Measurements from ENCODE around the gene HNRNPU. TPM values are rescaled to one million over a fixed set of nuclear protein-coding genes. Genes with fewer than 3 reads are reported as not detected.
A peak's percentile ranks its signal among the peaks of the same experiment; 100 is the strongest.

The HNRNPU gene
- total and polyA plus RNA-seq, 10 donors: 121 to 457 (median 280) TPM

- intact Hi-C loops (cut with DNase I; ENCODE audit: low total_unique reads): no loop called here
- H3K36me3 ChIP-seq: no peaks in the 10 kb centered on the region
- DNase-seq: no peak
- no peak overlapping the region for H3K4me3 ChIP-seq
- no peaks in the 10 kb centered on the region for H3K4me1 ChIP-seq
- no peaks in the 10 kb centered on the region for H3K9me3 ChIP-seq
- WGBS, 5 donors: 88 to 95% (median 93%) methylated on average over 11 of the region's 11 CpGs
- TF ChIP-seq, protein P1, sequence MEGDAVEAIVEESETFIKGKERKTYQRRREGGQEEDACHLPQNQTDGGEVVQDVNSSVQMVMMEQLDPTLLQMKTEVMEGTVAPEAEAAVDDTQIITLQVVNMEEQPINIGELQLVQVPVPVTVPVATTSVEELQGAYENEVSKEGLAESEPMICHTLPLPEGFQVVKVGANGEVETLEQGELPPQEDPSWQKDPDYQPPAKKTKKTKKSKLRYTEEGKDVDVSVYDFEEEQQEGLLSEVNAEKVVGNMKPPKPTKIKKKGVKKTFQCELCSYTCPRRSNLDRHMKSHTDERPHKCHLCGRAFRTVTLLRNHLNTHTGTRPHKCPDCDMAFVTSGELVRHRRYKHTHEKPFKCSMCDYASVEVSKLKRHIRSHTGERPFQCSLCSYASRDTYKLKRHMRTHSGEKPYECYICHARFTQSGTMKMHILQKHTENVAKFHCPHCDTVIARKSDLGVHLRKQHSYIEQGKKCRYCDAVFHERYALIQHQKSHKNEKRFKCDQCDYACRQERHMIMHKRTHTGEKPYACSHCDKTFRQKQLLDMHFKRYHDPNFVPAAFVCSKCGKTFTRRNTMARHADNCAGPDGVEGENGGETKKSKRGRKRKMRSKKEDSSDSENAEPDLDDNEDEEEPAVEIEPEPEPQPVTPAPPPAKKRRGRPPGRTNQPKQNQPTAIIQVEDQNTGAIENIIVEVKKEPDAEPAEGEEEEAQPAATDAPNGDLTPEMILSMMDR (IDR thresholded peaks at IDR 0.05 in 8 of 11, conservative IDR thresholded peaks at IDR 0.05 in 3 of 11): no peak
- no peak for TF ChIP-seq POLR2AphosphoS5 (IDR thresholded peaks at IDR 0.05)
- no peak for TF ChIP-seq POLR2A (IDR thresholded peaks at IDR 0.05)
- no peak overlapping the region for H3K27ac ChIP-seq
- H3K27me3 ChIP-seq (replicated peaks in 1 of 7): peaks cover 0 to 6% (median 0%) of the 10 kb centered on the region in 7 donors
These were observed 41.5 kb downstream of the HNRNPU start for GRCh38 chr1:244822878-244823277.

- no peak for TF ChIP-seq POLR2AphosphoS5 (IDR thresholded peaks at IDR 0.05)
- TF ChIP-seq POLR2A (IDR thresholded peaks at IDR 0.05): no peak
- TF ChIP-seq, protein P1 (IDR thresholded peaks at IDR 0.05 in 8 of 11, conservative IDR thresholded peaks at IDR 0.05 in 3 of 11): no peak
- intact Hi-C loops (cut with DNase I; ENCODE audit: low total_unique reads): no loop called here
These were observed 43.2 kb downstream of the HNRNPU start for GRCh38 chr1:244821134-244821533.

GRCh38 chr1:244820131-244820530, 44.2 kb downstream of the HNRNPU start:
- TF ChIP-seq POLR2AphosphoS5 (IDR thresholded peaks at IDR 0.05) (no peak), POLR2A (IDR thresholded peaks at IDR 0.05) (no peak)
- TF ChIP-seq, protein P1 (IDR thresholded peaks at IDR 0.05 in 8 of 11, conservative IDR thresholded peaks at IDR 0.05 in 3 of 11): no peak
- Histone ChIP-seq H3K36me3 (no peaks in the 10 kb centered on the region), H3K27ac (no peak overlapping the region), H3K27me3 (replicated peaks in 1 of 7) (peaks cover 0 to 6% (median 0%) of the 10 kb centered on the region in 7 donors), H3K4me1 (peaks cover 0 to 19% (median 7%) of the 10 kb centered on the region in 6 donors), H3K4me3 (no peak overlapping the region), H3K9me3 (no peaks in the 10 kb centered on the region)
- intact Hi-C loops (cut with DNase I; ENCODE audit: low total_unique reads): no loop called here
- 90 to 93% (median 91%) methylated on average over 2 of the region's 2 CpGs for WGBS, 5 donors
- DNase-seq: no peak

More at GRCh38 chr1:244821134-244821533, 43.2 kb downstream of the HNRNPU start:
- no peak for DNase-seq
- Histone ChIP-seq H3K4me1 (peaks cover 0 to 9% (median 0%) of the 10 kb centered on the region in 6 donors), H3K27me3 (replicated peaks in 1 of 7) (peaks cover 0 to 6% (median 0%) of the 10 kb centered on the region in 7 donors), H3K27ac (no peak overlapping the region), H3K36me3 (no peaks in the 10 kb centered on the region), H3K9me3 (no peaks in the 10 kb centered on the region), H3K4me3 (no peak overlapping the region)
- WGBS, 5 donors: 74 to 82% (median 80%) methylated on average over 2 to 3 of the region's 3 CpGs

- TF ChIP-seq, protein P1 (IDR thresholded peaks at IDR 0.05 in 8 of 11, conservative IDR thresholded peaks at IDR 0.05 in 3 of 11): no peak
- no peak for TF ChIP-seq POLR2AphosphoS5 (IDR thresholded peaks at IDR 0.05)
- TF ChIP-seq POLR2A (IDR thresholded peaks at IDR 0.05): no peak
- H3K4me3 ChIP-seq: peak overlapping the region in 1 of 8 donors; percentile 63
- H3K36me3 ChIP-seq: no peaks in the 10 kb centered on the region
- H3K9me3 ChIP-seq: no peaks in the 10 kb centered on the region
- 80 to 89% (median 88%) methylated on average over 11 to 12 of the region's 12 CpGs for WGBS, 5 donors
- no peak for DNase-seq
- intact Hi-C loops (cut with DNase I; ENCODE audit: low total_unique reads): no loop called here
- H3K27ac ChIP-seq: no peak overlapping the region
- peaks cover 0 to 26% (median 11%) of the 10 kb centered on the region in 6 donors for H3K4me1 ChIP-seq
- peaks cover 0 to 24% (median 0%) of the 10 kb centered on the region in 7 donors for H3K27me3 ChIP-seq (replicated peaks in 1 of 7)
These were observed 46.9 kb downstream of the HNRNPU start for GRCh38 chr1:244817415-244817894.

Measured in spleen (tissue), 11 donors.